GM12872 (cell line): Measurements from ENCODE around the gene PEA15.

Experiments
- CTCF ChIP-seq: IDR thresholded peaks from 3 replicates; pipeline ENCODE4 v1.5.1; 2011; ENCODE audit warnings: low read depth, mild to moderate bottlenecking, low read length, moderate library complexity; ENCODE audit not compliant: insufficient read depth

PEA15 gene

GRCh38 chr1:160256396-160257046, 51.3 kb downstream of the PEA15 start:
- no peak for TF ChIP-seq CTCF

GRCh38 chr1:160257411-160258015, 52.3 kb downstream of the PEA15 start:
- no peak for TF ChIP-seq CTCF

- TF ChIP-seq CTCF = no peak
Observed at GRCh38 chr1:160258177-160258798, 53.1 kb downstream of the PEA15 start.

GRCh38 chr1:160260406-160261382, 55.5 kb downstream of the PEA15 start:
- no peak for TF ChIP-seq CTCF

GRCh38 chr1:160261556-160261892, 56.3 kb downstream of the PEA15 start:
- no peak for TF ChIP-seq CTCF

GRCh38 chr1:160261893-160262794, 57.0 kb downstream of the PEA15 start, which contains the start of gene DCAF8:
DCAF8 (minus strand) TSS chr1:160262549; CDS start chr1:160244008, 18,541 bp downstream.
- TF ChIP-seq CTCF = no peak
